ENCODE results near the gene UBR4.

The UBR4 gene

GRCh38 chr1:19036813-19037605, 173.1 kb downstream of the UBR4 start:
- no peak for DNase-seq (ENCODE audit: low read depth, low spot score)

DNA sequence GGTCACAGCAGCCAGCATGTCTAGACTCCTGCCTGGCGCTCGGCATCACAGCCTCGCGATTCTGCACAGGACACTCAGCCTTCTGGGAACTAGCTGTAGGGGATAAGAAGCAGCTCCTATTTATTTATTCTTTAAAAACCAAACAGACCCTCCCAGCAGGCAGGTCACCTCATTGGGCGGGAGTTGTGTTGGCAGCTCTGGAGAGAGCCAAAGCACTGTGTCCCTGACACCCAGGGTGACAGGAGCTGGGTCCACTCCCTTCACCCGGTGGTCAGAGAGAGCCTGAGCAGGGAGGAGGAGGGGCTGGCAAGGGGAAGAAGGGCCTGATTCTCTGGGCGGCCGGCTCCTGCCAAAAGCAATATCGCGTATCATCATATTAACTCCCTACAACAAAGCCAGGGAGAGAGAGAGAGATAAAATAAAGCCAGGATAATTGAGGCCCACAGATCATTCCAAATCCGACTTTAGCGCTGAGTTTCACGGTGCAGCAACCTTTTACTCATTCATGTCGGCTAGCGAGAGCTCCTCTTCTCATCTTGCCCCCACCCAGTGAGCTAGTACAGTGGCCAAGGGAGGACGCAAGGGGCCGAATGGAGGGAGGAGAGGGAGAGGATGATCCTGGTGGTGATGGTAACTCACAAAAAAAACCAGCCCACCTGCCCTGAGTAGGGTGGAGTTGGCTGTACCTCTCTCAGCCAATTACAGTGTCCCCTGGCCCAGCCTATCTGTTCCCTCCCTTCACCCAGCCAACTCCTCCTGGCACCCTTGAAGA, 173.8 kb downstream of the UBR4 start:
- no peak for DNase-seq (ENCODE audit: low read depth, low spot score)

DNA sequence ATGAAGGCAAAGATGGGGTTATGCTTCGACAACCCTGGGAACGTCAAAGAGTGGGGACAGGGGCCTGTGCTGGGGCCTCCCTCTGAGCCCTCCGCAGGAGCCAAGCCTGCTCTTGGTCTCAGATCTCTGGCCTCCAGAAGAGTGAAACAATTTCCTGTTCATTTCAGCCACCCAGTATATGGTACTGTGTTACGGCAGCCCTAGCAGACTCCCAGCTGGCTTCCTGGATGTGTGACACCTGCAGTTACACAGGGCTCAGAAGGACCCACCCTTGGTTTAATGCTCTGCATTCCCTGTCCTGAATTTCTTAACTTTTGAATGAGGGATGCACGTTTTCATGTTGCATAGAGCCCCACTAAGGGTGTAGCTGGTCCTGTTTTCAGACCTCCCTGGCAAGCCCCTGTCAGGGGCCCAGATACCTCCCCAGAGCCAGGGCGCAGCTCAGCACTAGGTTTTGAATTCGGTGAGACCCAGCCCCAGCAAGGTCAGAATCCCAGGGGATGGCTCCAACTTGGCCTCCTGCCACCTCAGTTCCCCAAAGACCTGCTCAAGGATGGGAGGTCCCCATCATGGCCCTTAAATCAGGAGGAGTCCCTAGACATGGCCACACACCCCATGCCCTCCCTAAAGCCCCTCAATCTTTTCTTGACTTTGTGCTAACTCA, 174.6 kb downstream of the UBR4 start:
- no peak for DNase-seq (ENCODE audit: low read depth, low spot score)

- no peak for DNase-seq (ENCODE audit: low read depth, low spot score)
Observed at GRCh38 chr1:19034721-19035120, 175.3 kb downstream of the UBR4 start.

GRCh38 chr1:19033926-19034680, 176.0 kb downstream of the UBR4 start:
- DNase-seq (ENCODE audit: low read depth, low spot score), result no peak

DNA sequence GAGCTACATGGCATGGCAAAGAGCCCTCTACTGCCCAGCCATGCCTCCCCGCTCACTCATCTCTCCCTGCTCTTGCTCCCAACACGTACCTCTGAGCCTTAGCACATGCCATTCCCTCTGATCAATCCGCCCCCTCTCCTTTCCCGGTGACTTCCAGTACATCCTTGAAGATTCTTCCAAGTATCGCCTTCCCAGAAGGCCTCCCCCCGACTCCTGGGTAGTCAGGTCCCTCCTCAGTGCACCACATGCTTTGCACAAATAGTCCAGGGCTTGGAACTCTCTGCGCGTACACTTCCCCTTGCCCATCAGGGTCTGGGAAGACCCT, 176.6 kb downstream of the UBR4 start:
- DNase-seq (ENCODE audit: low read depth, low spot score), result no peak

DNA sequence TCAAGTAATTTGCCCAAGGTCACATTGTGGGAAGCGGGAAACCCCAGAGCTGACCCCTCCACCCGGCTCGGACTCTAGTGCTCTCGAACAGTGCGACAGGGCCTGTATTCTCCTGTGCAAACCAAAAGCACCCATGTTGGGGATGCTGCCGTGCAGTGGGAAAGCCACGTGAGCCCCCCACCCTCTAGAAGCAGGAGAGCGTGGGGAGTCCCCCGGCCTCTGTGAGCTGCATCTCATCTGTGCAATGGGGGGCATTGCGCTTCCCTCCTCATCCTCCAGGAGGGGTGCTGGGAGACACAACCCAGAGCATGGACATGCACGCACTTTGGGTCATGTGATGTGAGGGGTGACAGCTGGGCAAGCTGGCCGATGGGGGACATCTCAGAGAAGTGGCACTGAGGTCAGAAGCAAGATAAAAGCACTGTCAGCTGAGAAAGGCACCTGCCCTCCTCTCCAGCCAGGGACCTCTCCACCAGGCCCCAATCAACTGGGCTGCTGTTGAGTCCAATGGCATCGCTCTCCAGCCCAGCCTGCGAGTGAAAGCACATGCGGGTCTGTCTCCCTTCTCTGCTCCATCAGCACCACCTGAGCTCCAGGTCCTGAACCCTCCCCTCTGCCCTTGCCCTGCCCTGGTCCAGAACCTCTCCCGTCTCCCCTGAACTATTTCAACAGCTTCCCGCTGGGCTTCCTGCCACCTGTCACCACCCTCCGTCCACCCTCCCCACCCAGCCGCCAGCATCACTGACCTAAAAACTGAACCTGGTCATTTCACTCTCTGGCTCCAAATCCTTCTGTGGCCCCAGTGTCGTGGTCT, 177.2 kb downstream of the UBR4 start:
- DNase-seq (ENCODE audit: low read depth, low spot score), result no peak

GRCh38 chr1:19032413-19032695, 177.7 kb downstream of the UBR4 start:
- no peak for DNase-seq (ENCODE audit: low read depth, low spot score)

DNA sequence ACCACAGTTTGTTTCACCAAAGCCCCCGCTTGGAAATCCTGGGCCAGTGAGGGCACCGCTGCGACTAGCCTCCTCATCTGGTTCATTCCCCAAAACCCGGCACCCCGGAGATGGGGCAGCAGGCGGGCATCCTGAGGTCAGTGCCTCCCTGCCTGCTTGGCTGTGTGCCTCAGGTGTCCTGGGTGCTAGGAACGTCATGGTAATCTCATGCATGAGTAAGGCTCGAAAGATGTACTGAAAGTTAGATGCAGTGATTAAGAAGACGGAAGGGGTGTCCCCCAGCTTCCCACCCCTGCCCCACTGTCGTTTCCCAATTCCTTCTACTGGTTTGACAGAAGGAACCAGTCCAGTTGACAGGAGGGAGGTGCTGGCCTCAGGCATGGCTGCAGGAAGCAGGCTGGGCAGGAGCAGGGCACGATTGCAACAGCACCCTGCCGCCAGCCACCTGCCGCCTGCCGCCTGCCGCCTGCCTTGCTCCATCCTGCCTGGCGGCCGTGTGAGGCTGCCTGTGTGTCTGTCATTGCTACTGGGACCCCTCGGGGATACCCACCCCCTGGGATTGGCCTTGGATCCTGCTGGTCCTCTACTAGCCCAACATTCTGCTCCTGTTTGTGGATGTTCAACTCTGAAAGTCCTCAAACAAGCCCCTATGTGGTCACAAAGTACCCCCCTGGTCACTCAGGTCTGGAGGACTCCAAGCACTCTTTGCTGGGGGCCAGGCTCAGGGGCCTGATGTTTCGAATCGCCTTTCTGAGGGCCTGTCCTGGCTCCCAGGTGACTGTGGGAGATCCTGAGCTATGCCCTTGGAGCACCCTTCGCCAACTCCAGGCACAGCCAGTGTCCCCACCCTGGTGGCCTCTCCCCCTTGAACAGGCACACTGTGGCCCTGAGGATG, 180.6 kb downstream of the UBR4 start:
- DNase-seq (ENCODE audit: low read depth, low spot score), result no peak

DNA sequence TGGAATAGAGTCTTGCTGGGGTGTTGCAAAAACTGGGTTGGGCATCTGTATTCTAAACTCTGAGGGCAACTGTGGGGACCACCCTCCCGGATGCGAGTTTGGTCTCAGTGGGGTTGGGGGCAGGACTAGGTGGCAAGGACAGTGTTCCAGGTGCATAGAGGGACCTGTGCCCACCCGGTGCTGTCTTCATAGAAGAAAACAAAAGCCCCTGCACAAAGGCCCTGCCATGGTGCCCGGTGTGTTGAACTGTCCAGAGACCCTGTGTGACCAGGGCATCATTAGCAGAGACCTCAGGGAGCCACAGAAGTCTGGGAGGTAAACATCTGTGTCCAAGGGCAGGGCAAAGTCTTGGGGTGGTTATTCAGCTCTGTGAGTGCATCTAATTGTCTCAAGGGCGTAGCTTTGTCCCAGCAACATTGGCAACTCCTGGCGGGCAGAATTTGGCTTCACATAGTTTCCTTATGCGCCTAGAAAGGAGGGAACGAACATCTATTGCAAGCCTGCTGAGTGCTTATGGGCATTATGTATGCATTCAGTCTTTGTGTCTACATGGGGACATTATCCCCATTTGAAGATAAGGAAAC, 181.4 kb downstream of the UBR4 start:
- DNase-seq (ENCODE audit: low read depth, low spot score), result no peak

GRCh38 chr1:19028110-19028509, 182.0 kb downstream of the UBR4 start:
- no peak for DNase-seq (ENCODE audit: low read depth, low spot score)

All from iPS DF 19.7 (cell line).